Ovary (tissue), 3 donors: Measurements from ENCODE around the gene BBX.

ENCODE experiments used
- CTCF ChIP-seq, 3 donors: fragments of 450-650 bp in 2 of 3; fragments of 200-600 bp in 1 of 3; IDR thresholded peaks; one replicate each; pipeline versions ENCODE4 v1.5.1 to v1.8.0; 2016 to 2022; ENCODE audit warnings: antibody characterized with exemption in 3 of 3, mild to moderate bottlenecking in 1 of 3
- EP300 ChIP-seq: sonication (generic); formaldehyde crosslinking; IDR thresholded peaks from one replicate; pipeline ENCODE4 v1.6.1; 2017; ENCODE audit warnings: antibody characterized with exemption
- POLR2A ChIP-seq: fragments of 450-650 bp; IDR thresholded peaks from one replicate; pipeline ENCODE4 v1.6.1; 2017; ENCODE audit warnings: antibody characterized with exemption, mild to moderate bottlenecking, moderate library complexity
- donor health status: DM: no; HTN: no; CAD: no.

GRCh38 chr3:107600780-107601179, 78.0 kb downstream of the BBX start:
- TF ChIP-seq CTCF (IDR thresholded peaks at IDR 0.05) (no peak), POLR2A (no peak), EP300 (no peak)
